GM13976 (cell line): Measurements from ENCODE around the gene ETS2.

Experiments
- DNase-seq: peaks from one replicate; pipeline ENCODE4 v3.0.0; 2012; ENCODE audit warnings: low spot score
- in situ Hi-C: fragments of 300-500 bp; cut with MboI; formaldehyde crosslinking; loops from one replicate; pipeline ENCODE4 v1.12.0; 2022; ENCODE audit warnings: low sequenced_read_pairs, mixed read lengths, inconsistent platforms; ENCODE audit not compliant: unreplicated experiment
- TF ChIP-seq, protein P1 (sequence below): IDR thresholded peaks from 2 replicates; pipeline ENCODE4 v1.5.1; 2012; ENCODE audit warnings: borderline replicate concordance, mild to moderate bottlenecking; ENCODE audit not compliant: insufficient read depth; ENCODE audit errors: extremely low read depth, missing control alignments, control extremely low read depth

Gene ETS2

DNA sequence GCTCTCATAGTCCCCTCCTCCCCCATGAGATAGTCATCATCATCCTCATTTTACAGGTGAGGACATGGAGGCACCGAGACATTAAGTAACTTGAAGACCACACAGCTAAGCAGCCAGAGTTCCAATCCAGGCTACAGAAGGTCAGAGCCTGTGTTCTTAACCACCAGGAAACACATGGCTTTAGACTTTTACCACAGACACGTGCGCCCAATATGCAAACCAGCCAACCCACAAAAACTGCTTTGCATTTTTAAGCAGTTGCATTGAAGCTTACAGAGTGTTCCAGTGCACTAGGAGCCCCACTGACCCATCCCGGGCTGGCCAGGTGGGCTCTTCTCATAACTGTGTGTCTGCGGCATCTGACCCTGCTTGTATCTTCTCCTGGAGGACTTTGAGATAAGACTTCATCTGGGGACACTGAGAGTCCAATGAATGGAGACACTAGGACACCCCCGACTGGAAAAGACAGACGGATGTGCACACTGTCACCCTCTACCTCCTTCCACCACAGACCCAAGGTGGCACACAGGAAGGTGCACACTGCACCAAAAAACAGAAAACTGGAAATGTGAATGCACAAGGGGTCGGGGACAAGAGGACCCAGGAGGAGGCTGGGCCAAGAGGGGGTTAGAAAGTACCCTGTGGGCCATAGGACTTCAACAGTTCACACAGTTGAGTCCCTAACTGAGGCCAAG is 56.4 kb downstream of the ETS2 start:
- in situ Hi-C loops = no loop called here
- TF ChIP-seq, protein P1, sequence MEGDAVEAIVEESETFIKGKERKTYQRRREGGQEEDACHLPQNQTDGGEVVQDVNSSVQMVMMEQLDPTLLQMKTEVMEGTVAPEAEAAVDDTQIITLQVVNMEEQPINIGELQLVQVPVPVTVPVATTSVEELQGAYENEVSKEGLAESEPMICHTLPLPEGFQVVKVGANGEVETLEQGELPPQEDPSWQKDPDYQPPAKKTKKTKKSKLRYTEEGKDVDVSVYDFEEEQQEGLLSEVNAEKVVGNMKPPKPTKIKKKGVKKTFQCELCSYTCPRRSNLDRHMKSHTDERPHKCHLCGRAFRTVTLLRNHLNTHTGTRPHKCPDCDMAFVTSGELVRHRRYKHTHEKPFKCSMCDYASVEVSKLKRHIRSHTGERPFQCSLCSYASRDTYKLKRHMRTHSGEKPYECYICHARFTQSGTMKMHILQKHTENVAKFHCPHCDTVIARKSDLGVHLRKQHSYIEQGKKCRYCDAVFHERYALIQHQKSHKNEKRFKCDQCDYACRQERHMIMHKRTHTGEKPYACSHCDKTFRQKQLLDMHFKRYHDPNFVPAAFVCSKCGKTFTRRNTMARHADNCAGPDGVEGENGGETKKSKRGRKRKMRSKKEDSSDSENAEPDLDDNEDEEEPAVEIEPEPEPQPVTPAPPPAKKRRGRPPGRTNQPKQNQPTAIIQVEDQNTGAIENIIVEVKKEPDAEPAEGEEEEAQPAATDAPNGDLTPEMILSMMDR = no peak
- DNase-seq = no peak

DNA sequence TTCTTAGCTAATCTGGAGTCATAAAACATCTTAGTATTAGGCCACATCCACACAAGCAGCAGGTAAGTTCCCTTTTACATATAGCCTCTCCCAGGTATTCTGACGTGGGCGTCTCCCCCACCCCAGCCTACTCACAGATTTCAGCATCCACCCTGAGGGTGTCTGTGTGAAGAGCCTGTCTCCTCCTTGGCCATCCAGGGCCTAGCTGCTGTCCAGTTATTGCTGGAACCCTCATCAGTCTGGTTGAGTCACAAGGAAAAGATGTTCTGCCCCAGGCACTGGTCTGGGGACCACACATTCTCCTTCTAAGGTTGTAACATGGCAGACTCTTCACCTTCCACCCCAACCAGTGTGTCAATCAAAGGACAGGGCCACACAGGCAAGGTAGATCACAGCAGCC is 57.6 kb downstream of the ETS2 start:
- in situ Hi-C loops = no loop called here
- TF ChIP-seq, protein P1 = no peak

DNA sequence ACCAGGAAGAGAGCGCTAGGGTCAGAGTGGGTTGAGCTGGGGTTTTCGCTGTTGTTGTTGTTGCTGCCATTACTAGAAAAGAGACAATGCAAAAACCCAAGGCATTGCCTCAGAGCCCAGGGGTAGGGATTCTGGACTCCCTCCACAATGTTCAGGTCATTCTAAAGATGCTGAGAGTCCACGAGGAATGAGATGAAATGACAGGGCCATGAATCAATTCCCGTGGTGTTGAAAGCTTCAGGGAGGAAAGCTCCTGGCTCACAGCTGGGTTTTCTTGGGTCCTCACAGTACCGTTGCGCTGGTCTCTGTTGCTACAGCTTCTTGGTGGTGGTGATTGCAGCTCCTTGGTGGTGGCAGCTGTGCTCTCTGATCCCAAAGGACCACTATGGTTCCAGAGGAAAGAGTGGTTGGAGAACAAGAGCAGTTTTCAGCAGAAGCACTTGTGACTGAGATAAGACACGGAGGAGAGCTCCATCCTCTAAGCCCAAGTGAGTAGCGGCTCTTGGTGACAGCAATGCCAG is 58.2 kb downstream of the ETS2 start:
- no peak for DNase-seq
- in situ Hi-C loops = no loop called here
- TF ChIP-seq, protein P1 = no peak

More for the DNA sequence above, 57.6 kb downstream of the ETS2 start:
- DNase-seq = no peak

DNA sequence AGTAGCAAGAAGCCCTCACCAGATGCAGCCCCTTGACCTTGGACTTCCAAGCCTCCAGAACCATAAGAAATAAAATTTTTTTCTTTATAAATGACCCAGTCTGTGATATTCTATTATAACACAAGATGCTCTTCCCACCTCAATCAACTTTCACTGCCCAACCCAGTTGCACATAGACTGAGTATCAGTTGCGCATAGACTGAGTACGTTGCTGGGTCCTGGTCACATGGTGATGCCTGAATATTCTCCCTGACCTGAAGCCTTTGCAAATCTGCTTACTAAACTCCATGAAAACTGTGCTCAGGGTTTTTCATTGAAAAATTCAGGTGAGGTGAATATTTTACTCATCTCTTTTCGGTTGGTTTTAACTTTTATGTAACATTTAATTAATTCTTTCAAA is 59.2 kb downstream of the ETS2 start:
- in situ Hi-C loops = no loop called here
- DNase-seq = no peak
- TF ChIP-seq, protein P1 = no peak

DNA sequence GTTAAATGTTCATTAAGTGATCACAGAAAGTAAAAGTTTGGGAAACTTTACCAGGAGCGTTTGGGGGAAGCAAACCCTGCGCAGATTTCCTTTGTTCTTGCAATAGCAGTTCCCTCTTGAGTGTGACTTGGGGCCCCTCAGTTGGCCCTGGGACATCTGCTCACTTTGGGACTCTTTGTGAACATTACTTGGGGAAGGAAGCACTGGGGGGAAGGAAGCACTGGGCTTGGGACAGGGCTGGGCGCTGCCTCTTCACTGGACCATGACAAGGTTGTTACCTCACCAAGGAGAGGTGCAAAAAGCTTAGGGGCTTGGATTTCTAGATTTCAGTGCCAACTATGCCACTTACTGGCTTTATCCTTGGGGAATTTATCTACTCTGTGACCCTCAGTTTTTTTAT is 63.5 kb downstream of the ETS2 start:
- no peak for DNase-seq
- in situ Hi-C loops = no loop called here
- TF ChIP-seq, protein P1 = no peak

DNA sequence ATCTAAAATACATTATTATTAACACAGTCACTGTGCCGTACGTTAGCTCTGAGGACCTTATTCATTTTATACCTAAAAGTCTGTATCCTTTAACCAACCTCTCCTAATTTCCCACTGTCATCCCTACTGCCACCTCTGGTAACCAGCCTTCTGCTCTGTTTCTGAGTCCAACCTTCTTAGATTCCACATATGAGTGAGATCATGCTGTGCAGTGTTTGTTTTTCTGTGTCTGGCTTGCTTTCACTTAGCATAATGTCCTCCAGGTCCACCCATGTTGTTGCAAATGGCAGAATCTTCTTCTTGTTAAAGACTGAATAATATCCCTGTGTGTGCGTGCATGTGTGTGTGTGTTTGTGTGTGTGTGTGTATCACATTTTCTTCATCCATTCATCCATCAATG is 64.2 kb downstream of the ETS2 start:
- in situ Hi-C loops = no loop called here
- TF ChIP-seq, protein P1 = no peak
- DNase-seq = no peak
